Measurements from ENCODE around the gene CSF2RB.

CSF2RB gene

GRCh38 chr22:36913427-36914389, at the start of gene CSF2RB:
Gene CSF2RB (plus strand): TSS chr22:36913628. CDS start chr22:36922208, 8,580 bp downstream.
- DNase-seq (ENCODE audit: low spot score) = peak; percentile 16

GRCh38 chr22:36863979-36864378, 49.4 kb upstream of the CSF2RB start:
- DNase-seq (ENCODE audit: low spot score) = no peak

GRCh38 chr22:36864454-36865215, 48.8 kb upstream of the CSF2RB start:
- DNase-seq (ENCODE audit: low spot score) = no peak

- DNase-seq (ENCODE audit: low spot score) = no peak
These were observed 48.1 kb upstream of the CSF2RB start for GRCh38 chr22:36865346-36865745.

- no peak for DNase-seq (ENCODE audit: low spot score)
These were observed 45.7 kb upstream of the CSF2RB start for GRCh38 chr22:36867695-36868094.

GRCh38 chr22:36868546-36869181, 44.8 kb upstream of the CSF2RB start:
- DNase-seq (ENCODE audit: low spot score) = no peak

- no peak for DNase-seq (ENCODE audit: low spot score)
These were observed 43.2 kb upstream of the CSF2RB start for GRCh38 chr22:36870250-36870649.

GRCh38 chr22:36871669-36872081, 41.8 kb upstream of the CSF2RB start:
- DNase-seq (ENCODE audit: low spot score) = no peak

GRCh38 chr22:36872084-36872483, 41.3 kb upstream of the CSF2RB start:
- DNase-seq (ENCODE audit: low spot score) = no peak

GRCh38 chr22:36872866-36873498, 40.4 kb upstream of the CSF2RB start:
- DNase-seq (ENCODE audit: low spot score) = no peak

GRCh38 chr22:36873614-36874308, 39.7 kb upstream of the CSF2RB start:
- peak; percentile 45 for DNase-seq (ENCODE audit: low spot score)

GRCh38 chr22:36874309-36874696, 39.1 kb upstream of the CSF2RB start:
- no peak for DNase-seq (ENCODE audit: low spot score)

GRCh38 chr22:36874736-36875135, 38.7 kb upstream of the CSF2RB start:
- DNase-seq (ENCODE audit: low spot score) = no peak

- no peak for DNase-seq (ENCODE audit: low spot score)
These were observed 37.7 kb upstream of the CSF2RB start for GRCh38 chr22:36875741-36876140.

GRCh38 chr22:36879775-36880174, 33.7 kb upstream of the CSF2RB start:
- no peak for DNase-seq (ENCODE audit: low spot score)

- DNase-seq (ENCODE audit: low spot score) = peak; percentile 1
These were observed 31.8 kb upstream of the CSF2RB start for GRCh38 chr22:36881504-36882245.

- no peak for DNase-seq (ENCODE audit: low spot score)
These were observed 28.9 kb upstream of the CSF2RB start for GRCh38 chr22:36884349-36885158.

- no peak for DNase-seq (ENCODE audit: low spot score)
These were observed 28.0 kb upstream of the CSF2RB start for GRCh38 chr22:36885474-36885873.

- DNase-seq (ENCODE audit: low spot score) = no peak
These were observed 27.4 kb upstream of the CSF2RB start for GRCh38 chr22:36886016-36886415.

GRCh38 chr22:36887162-36887561, 26.3 kb upstream of the CSF2RB start:
- peak; percentile 41 for DNase-seq (ENCODE audit: low spot score)

Data from CD4-positive, alpha-beta T cell treated with Interleukin-2 at 100 ng/mL for 4 hours (primary cell).